CD8-positive, alpha-beta memory T cell (primary cell): ENCODE measurements around the gene FAM174C. TPM values are rescaled to one million over a fixed set of nuclear protein-coding genes. Genes with fewer than 3 reads are reported as not detected.

ENCODE experiments used
- CTCF ChIA-PET: fragments of 350-600 bp; sonication (Branson Sonifier 250); formaldehyde crosslinking; loops from one replicate; lab custom pipeline; 2021; ENCODE audit warnings: antibody characterized with exemption; lab: Charles Lee
- POLR2A ChIA-PET: fragments of 350-600 bp; sonication (Branson Sonifier 250); formaldehyde crosslinking; loops from one replicate; lab custom pipeline; 2021; ENCODE audit warnings: antibody characterized with exemption; lab: Charles Lee
- DNase-seq, 5 donors: peaks; one replicate each; pipeline versions ENCODE4 v3.0.0 to v3.0.0-alpha.2; 2020 to 2022; ENCODE audit warnings: mixed read lengths in 1 of 5
- H3K27ac ChIP-seq: one replicate; pipeline ENCODE4 v1.7.0; 2013; ENCODE audit warnings: low read depth, mild to moderate bottlenecking, low read length, moderate library complexity
- H3K27me3 ChIP-seq: 2 replicates; pipeline ENCODE4 v1.7.0; 2013; ENCODE audit warnings: low read length, mild to moderate bottlenecking; ENCODE audit not compliant: insufficient read depth, poor library complexity, severe bottlenecking
- H3K36me3 ChIP-seq: 2 replicates; pipeline ENCODE4 v1.7.0; 2013; ENCODE audit warnings: mild to moderate bottlenecking, low read length, moderate library complexity; ENCODE audit not compliant: insufficient read depth
- H3K4me1 ChIP-seq: 2 replicates; pipeline ENCODE4 v1.7.0; 2013; ENCODE audit warnings: mild to moderate bottlenecking, low read length, moderate library complexity; ENCODE audit not compliant: insufficient read depth
- H3K4me3 ChIP-seq: 2 replicates; pipeline ENCODE4 v1.7.0; 2013; ENCODE audit warnings: mild to moderate bottlenecking, low read length
- H3K9me3 ChIP-seq: 2 replicates; pipeline ENCODE4 v1.7.0; 2013; ENCODE audit warnings: mild to moderate bottlenecking, low read length
- H3K27ac Mint-ChIP-seq, 8 donors: one replicate each; pipeline ENCODE4 v1.8.0; 2020 to 2021; ENCODE audit warnings: mixed read lengths in 8 of 8, mild to moderate bottlenecking in 6 of 8, inconsistent platforms in 3 of 8, moderate library complexity in 3 of 8
- H3K27me3 Mint-ChIP-seq, 2 donors: one replicate each; pipeline ENCODE4 v1.8.0; 2020 to 2021; ENCODE audit warnings: mixed read lengths in 2 of 2, mild to moderate bottlenecking in 1 of 2, moderate library complexity in 1 of 2
- H3K36me3 Mint-ChIP-seq, 3 donors: one replicate each; pipeline ENCODE4 v1.8.0; 2020 to 2021; ENCODE audit warnings: mixed read lengths in 3 of 3, inconsistent platforms in 1 of 3, mild to moderate bottlenecking in 1 of 3
- H3K4me1 Mint-ChIP-seq, 3 donors: one replicate each; pipeline ENCODE4 v1.8.0; 2020 to 2021; ENCODE audit warnings: mixed read lengths in 3 of 3, inconsistent platforms in 1 of 3, mild to moderate bottlenecking in 1 of 3
- H3K4me3 Mint-ChIP-seq, 7 donors: one replicate each; pipeline ENCODE4 v1.8.0; 2020 to 2021; ENCODE audit warnings: mixed read lengths in 7 of 7, mild to moderate bottlenecking in 6 of 7, moderate library complexity in 4 of 7, inconsistent platforms in 2 of 7
- H3K9me3 Mint-ChIP-seq, 5 donors: one replicate each; pipeline ENCODE4 v1.8.0; 2020 to 2022; ENCODE audit warnings: mixed read lengths in 5 of 5, mild to moderate bottlenecking in 3 of 5, moderate library complexity in 2 of 5, inconsistent platforms in 1 of 5
- polyA plus RNA-seq: library from polyadenylated mRNA; unstranded; fragments of 300-500 nt; fragmentation: Illumina TruSeq; gene quantifications from one replicate; pipeline ENCODE4 v1.2.3, GENCODE V29; 2021
- total RNA-seq, 2 experiments: library from RNA; stranded (reverse); gene quantifications; one replicate each; pipeline ENCODE4 v1.2.3, GENCODE V29; 2021

The FAM174C gene
- total and polyA plus RNA-seq, 3 experiments from 2014 or later = 100 to 113 (median 113) TPM

- H3K36me3 ChIP-seq = no peaks in the 10 kb centered on the region
- Mint-ChIP-seq H3K4me1 (peaks cover 17 to 46% (median 19%) of the 10 kb centered on the region in 3 donors), H3K9me3 (no peaks in the 10 kb centered on the region), H3K27ac (peak overlapping the region in 7 of 8 donors; percentile 37 to 95 (median 89)), H3K36me3 (peaks cover 0 to 5% (median 0%) of the 10 kb centered on the region in 3 donors), H3K27me3 (peaks cover 6 to 8% of the 10 kb centered on the region in 2 donors), H3K4me3 (peak overlapping the region; percentile 54 to 92 (median 83))
- H3K9me3 ChIP-seq = no peaks in the 10 kb centered on the region
- ChIA-PET CTCF (interaction anchor here (1.0 to 1.6 kb wide), 4 partner anchors 16 to 184 kb away, joined by 3 to 4 read pairs (median 3); partner anchors contain the start of gene CIRBP), POLR2A (interaction anchor here (1.8 kb wide), 1 partner anchor 30 kb away, joined by 8 read pairs; the partner anchor contains the start of gene CIRBP)
- H3K4me1 ChIP-seq = peaks cover 42% of the 10 kb centered on the region
- no peak for DNase-seq
- no peaks in the 10 kb centered on the region for H3K27me3 ChIP-seq
- peak overlapping the region; percentile 48 for H3K27ac ChIP-seq
- H3K4me3 ChIP-seq = no peak overlapping the region
Observed at GRCh38 chr19:1239420-1239795, 35.9 kb upstream of the FAM174C start.

GRCh38 chr19:1239796-1240737 is 35.3 kb upstream of the FAM174C start:
- Mint-ChIP-seq H3K36me3 (peaks cover 0 to 7% (median 0%) of the 10 kb centered on the region in 3 donors), H3K9me3 (no peaks in the 10 kb centered on the region), H3K27ac (peak overlapping the region in 7 of 8 donors; percentile 37 to 95 (median 89)), H3K4me1 (peaks cover 20 to 51% (median 22%) of the 10 kb centered on the region in 3 donors), H3K27me3 (peaks cover 6 to 8% of the 10 kb centered on the region in 2 donors), H3K4me3 (peak overlapping the region; percentile 54 to 93 (median 84))
- H3K4me3 ChIP-seq = no peak overlapping the region
- H3K36me3 ChIP-seq = no peaks in the 10 kb centered on the region
- H3K4me1 ChIP-seq = peaks cover 49% of the 10 kb centered on the region
- peak overlapping the region; percentile 48 for H3K27ac ChIP-seq
- POLR2A ChIA-PET = interaction anchor here (0.6 to 2.4 kb wide), 3 partner anchors 29 to 48 kb away, joined by 3 to 22 read pairs (median 6); partner anchors contain the start of gene CIRBP
- CTCF ChIA-PET = interaction anchor here (0.6 to 7.5 kb wide), 7 partner anchors 15 to 318 kb away, joined by 3 to 484 read pairs (median 3); partner anchors contain the start of gene CIRBP
- DNase-seq = peak; percentile 91 to 96 (median 94)
- no peaks in the 10 kb centered on the region for H3K9me3 ChIP-seq
- no peaks in the 10 kb centered on the region for H3K27me3 ChIP-seq

- POLR2A ChIA-PET = interaction anchor here (0.6 to 2.4 kb wide), 5 partner anchors 25 to 129 kb away, joined by 3 to 22 read pairs (median 3); partner anchors contain the start of gene CIRBP
- CTCF ChIA-PET = interaction anchor here (0.6 to 7.5 kb wide), 6 partner anchors 15 to 319 kb away, joined by 3 to 484 read pairs (median 3); partner anchors contain the start of gene CIRBP
- H3K27ac ChIP-seq = no peak overlapping the region
- H3K27me3 Mint-ChIP-seq = peaks cover 5 to 8% of the 10 kb centered on the region in 2 donors
- H3K27ac Mint-ChIP-seq = peak overlapping the region in 5 of 8 donors; percentile 89 to 98 (median 96)
- no peaks in the 10 kb centered on the region for H3K9me3 ChIP-seq
- H3K4me3 ChIP-seq = peak overlapping the region; percentile 39
- peak overlapping the region; percentile 30 to 93 (median 91) for H3K4me3 Mint-ChIP-seq
- no peaks in the 10 kb centered on the region for H3K36me3 ChIP-seq
- no peaks in the 10 kb centered on the region for H3K27me3 ChIP-seq
- no peak for DNase-seq
- peaks cover 20 to 51% (median 22%) of the 10 kb centered on the region in 3 donors for H3K4me1 Mint-ChIP-seq
- no peaks in the 10 kb centered on the region for H3K9me3 Mint-ChIP-seq
- H3K4me1 ChIP-seq = peaks cover 53% of the 10 kb centered on the region
- peaks cover 0 to 7% (median 0%) of the 10 kb centered on the region in 3 donors for H3K36me3 Mint-ChIP-seq
Observed at GRCh38 chr19:1240925-1241324, 34.4 kb upstream of the FAM174C start.

- POLR2A ChIA-PET = interaction anchor here (1.3 to 2.4 kb wide), 3 partner anchors 25 to 129 kb away, joined by 3 to 22 read pairs (median 8); partner anchors contain the start of gene CIRBP
Observed at GRCh38 chr19:1241417-1242095, 33.8 kb upstream of the FAM174C start, which contains the start of gene ATP5F1D. ATP5F1D (plus strand) TSS chr19:1241751; CDS start chr19:1241851, 100 bp downstream.

DNA sequence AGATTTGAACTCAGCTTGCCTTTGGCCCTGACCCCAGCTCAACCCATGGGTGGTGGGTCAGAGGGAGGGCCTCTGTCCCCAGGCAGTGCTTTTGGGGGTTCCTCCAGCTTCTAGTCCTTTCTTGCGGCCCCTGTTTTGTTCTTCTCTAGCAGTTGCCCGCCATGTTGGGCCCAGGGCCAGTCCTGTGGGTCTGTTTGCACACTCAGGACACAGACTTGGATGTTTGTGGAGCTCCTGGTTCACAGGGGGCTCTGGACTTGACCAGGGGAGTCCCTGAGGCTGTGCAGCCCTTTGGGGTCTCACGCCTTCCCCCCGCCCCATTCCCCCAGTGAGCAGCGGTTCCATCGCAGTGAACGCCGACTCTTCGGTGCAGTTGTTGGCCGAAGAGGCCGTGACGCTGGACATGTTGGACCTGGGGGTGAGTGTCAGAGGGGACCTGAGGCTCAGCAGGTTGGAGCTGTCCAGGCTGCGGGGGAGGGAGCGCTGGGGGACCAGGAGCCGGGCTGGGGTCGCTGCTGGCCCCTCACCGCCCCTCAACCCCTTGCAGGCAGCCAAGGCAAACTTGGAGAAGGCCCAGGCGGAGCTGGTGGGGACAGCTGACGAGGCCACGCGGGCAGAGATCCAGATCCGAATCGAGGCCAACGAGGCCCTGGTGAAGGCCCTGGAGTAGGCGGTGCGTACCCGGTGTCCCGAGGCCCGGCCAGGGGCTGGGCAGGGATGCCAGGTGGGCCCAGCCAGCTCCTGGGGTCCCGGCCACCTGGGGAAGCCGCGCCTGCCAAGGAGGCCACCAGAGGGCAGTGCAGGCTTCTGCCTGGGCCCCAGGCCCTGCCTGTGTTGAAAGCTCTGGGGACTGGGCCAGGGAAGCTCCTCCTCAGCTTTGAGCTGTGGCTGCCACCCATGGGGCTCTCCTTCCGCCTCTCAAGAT is 31.3 kb upstream of the FAM174C start:
- H3K27me3 Mint-ChIP-seq = no peaks in the 10 kb centered on the region
- no peaks in the 10 kb centered on the region for H3K9me3 ChIP-seq
- H3K27ac ChIP-seq = peak overlapping the region; percentile 38
- H3K27me3 ChIP-seq = no peaks in the 10 kb centered on the region
- ChIA-PET CTCF (interaction anchor here (0.6 to 7.5 kb wide), 40 partner anchors 11 to 1027 kb away, joined by 3 to 484 read pairs (median 4); partner anchors contain the start of genes ARHGAP45, CIRBP, FAM174C and RNU6-2), POLR2A (interaction anchor here (0.5 to 4.4 kb wide), 14 partner anchors 9 to 260 kb away, joined by 3 to 280 read pairs (median 6); partner anchors contain the start of genes CIRBP, FAM174C, PCSK4 and WDR18)
- peaks cover 0 to 7% (median 0%) of the 10 kb centered on the region in 3 donors for H3K36me3 Mint-ChIP-seq
- H3K27ac Mint-ChIP-seq = peak overlapping the region; percentile 71 to 98 (median 92)
- H3K4me3 Mint-ChIP-seq = peak overlapping the region; percentile 64 to 85 (median 70)
- peaks cover 53% of the 10 kb centered on the region for H3K4me1 ChIP-seq
- no peaks in the 10 kb centered on the region for H3K9me3 Mint-ChIP-seq
- peaks cover 11 to 44% (median 14%) of the 10 kb centered on the region in 3 donors for H3K4me1 Mint-ChIP-seq
- peak; percentile 80 to 92 (median 84) for DNase-seq
- no peak overlapping the region for H3K4me3 ChIP-seq
- no peaks in the 10 kb centered on the region for H3K36me3 ChIP-seq

More at GRCh38 chr19:1241417-1242095, 33.8 kb upstream of the FAM174C start, which contains the start of gene ATP5F1D:
- peaks cover 5 to 8% of the 10 kb centered on the region in 2 donors for H3K27me3 Mint-ChIP-seq
- H3K9me3 Mint-ChIP-seq = no peaks in the 10 kb centered on the region
- Histone ChIP-seq H3K4me1 (peaks cover 53% of the 10 kb centered on the region), H3K27me3 (no peaks in the 10 kb centered on the region), H3K4me3 (peak within 1 kb of the TSS; percentile 39), H3K36me3 (no peaks in the 10 kb centered on the region), H3K27ac (peak within 1 kb of the TSS; percentile 43), H3K9me3 (no peaks in the 10 kb centered on the region)
- peaks cover 0 to 7% (median 0%) of the 10 kb centered on the region in 3 donors for H3K36me3 Mint-ChIP-seq
- CTCF ChIA-PET = interaction anchor here (1.0 to 7.5 kb wide), 5 partner anchors 16 to 177 kb away, joined by 3 to 484 read pairs (median 3); partner anchors contain the start of gene CIRBP
- H3K27ac Mint-ChIP-seq = peak within 1 kb of the TSS; percentile 89 to 98 (median 94)
- DNase-seq = peak; percentile 83 to 93 (median 85)
- H3K4me3 Mint-ChIP-seq = peak within 1 kb of the TSS; percentile 84 to 93 (median 91)
- peaks cover 20 to 53% (median 22%) of the 10 kb centered on the region in 3 donors for H3K4me1 Mint-ChIP-seq

- H3K27me3 ChIP-seq = no peaks in the 10 kb centered on the region
Observed at GRCh38 chr19:1244693-1245451, 30.5 kb upstream of the FAM174C start.

More at GRCh38 chr19:1244693-1245451, 30.5 kb upstream of the FAM174C start:
- Mint-ChIP-seq H3K4me3 (peak overlapping the region; percentile 64 to 85 (median 70)), H3K27me3 (peaks cover 0 to 2% of the 10 kb centered on the region in 2 donors), H3K27ac (peak overlapping the region; percentile 71 to 98 (median 92)), H3K4me1 (peaks cover 11 to 36% (median 14%) of the 10 kb centered on the region in 3 donors), H3K36me3 (peaks cover 0 to 8% (median 0%) of the 10 kb centered on the region in 3 donors), H3K9me3 (no peaks in the 10 kb centered on the region)
- Histone ChIP-seq H3K4me3 (no peak overlapping the region), H3K9me3 (no peaks in the 10 kb centered on the region), H3K4me1 (peaks cover 51% of the 10 kb centered on the region), H3K27ac (peak overlapping the region; percentile 38), H3K36me3 (no peaks in the 10 kb centered on the region)
- POLR2A ChIA-PET = interaction anchor here (0.5 to 4.4 kb wide), 13 partner anchors 8 to 261 kb away, joined by 3 to 280 read pairs (median 5); partner anchors contain the start of genes CIRBP, FAM174C, PCSK4 and WDR18
- CTCF ChIA-PET = interaction anchor here (0.6 to 7.5 kb wide), 35 partner anchors 10 to 382 kb away, joined by 3 to 484 read pairs (median 5); partner anchors contain the start of genes ARHGAP45, CIRBP, FAM174C and RNU6-2
- DNase-seq = peak in 1 of 5 donors; percentile 67
